HG03135 (cell line): Measurements from ENCODE around the gene SYNPO2L.
"Not testable (repeated sequence)": the region's sequence is repeated elsewhere in the genome, so short reads cannot be mapped to it uniquely, and the experiment has no call there.

Experiments used
- ATAC-seq: cut with Tn5 transposase; IDR thresholded peaks from one replicate; pipeline ENCODE4 v1.9.1; 2021; ENCODE audit warnings: mild to moderate bottlenecking, moderate library complexity; ENCODE audit not compliant: unreplicated experiment

Gene SYNPO2L

GRCh38 chr10:73625004-73625883 is 30.6 kb downstream of the SYNPO2L start:
- ATAC-seq, result no peak

DNA sequence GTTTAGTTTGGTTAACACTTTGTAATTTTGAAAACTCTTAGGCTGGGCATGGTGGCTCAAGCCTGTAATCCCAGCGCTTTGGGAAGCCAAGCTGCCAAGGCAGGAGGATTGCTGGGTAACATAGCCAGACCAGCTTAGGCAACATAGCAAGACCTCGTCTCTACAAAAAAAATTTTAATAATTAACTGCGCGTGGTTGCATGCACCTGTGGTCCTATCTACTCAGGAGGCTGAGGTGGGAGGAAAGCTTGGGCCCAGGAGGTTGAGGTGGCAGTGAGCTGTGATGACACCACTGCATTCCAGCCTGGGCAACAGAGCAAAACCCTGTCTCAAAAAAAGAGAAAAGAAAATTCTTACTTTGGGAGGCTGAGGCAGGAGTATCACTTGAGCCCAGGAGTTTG is 32.8 kb downstream of the SYNPO2L start:
- ATAC-seq, result no peak

GRCh38 chr10:73620974-73621373 is 34.9 kb downstream of the SYNPO2L start:
- not testable (repeated sequence) for ATAC-seq

GRCh38 chr10:73617143-73617542 is 38.7 kb downstream of the SYNPO2L start:
- not testable (repeated sequence) for ATAC-seq

GRCh38 chr10:73614720-73615119 is 41.1 kb downstream of the SYNPO2L start:
- no peak for ATAC-seq

DNA sequence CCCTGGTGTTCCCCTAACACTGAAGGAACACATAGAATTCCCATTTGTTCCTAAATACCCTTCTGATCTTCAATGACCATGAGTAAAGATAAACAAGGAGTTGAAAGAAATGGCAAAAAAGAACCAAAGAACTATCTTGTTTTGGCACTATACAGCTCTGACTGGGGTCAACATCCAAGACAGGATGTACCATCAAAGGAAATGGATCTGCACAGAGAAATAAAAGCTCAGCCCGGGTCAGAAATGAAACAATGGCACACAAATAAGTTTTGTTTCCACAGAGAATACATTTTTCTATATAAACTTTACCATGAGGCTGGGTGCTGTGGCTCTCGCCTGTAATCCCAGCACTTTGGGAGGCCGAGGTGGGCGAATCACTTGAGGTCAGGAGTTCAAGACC is 46.7 kb downstream of the SYNPO2L start:
- ATAC-seq, result no peak

DNA sequence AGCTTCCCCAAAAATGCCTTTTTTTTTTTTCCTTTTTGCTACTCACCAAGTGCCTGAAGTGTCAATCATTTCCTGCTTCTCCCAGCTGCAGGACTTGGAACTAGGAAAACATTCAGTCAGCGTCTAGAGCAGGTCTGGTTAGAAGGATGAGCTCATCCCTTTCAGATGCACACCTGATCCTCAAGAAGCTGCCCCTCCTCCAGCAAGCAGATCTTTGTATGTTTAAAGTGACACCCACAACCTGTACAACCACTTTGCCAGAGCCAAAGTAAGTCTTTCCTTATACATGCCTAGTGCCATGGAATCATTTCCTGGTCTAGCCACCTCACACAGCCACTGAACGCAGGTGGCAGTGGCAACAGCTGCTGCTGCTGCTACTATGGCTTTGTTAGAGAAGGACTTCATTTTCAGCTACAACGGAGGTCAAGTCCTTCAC is 54.3 kb downstream of the SYNPO2L start:
- ATAC-seq, result no peak

GRCh38 chr10:73597346-73597745 is 58.5 kb downstream of the SYNPO2L start:
- ATAC-seq, result no peak
